Fibroblast of pulmonary artery (primary cell): Measurements from ENCODE around the gene DPP6.

Experiments
- DNase-seq: peaks from one replicate; pipeline ENCODE4 v3.0.0-alpha.2; 2010; ENCODE audit warnings: low read depth
- H3K4me3 ChIP-seq: replicated peaks from 2 replicates; pipeline ENCODE4 v1.5.1; 2011; ENCODE audit warnings: low read depth, mild to moderate bottlenecking, control low read depth, low read length, moderate library complexity
- CTCF ChIP-seq: IDR thresholded peaks from 2 replicates; pipeline ENCODE4 v1.5.1; 2011; ENCODE audit warnings: mild to moderate bottlenecking, control low read depth, low read length, inconsistent platforms; ENCODE audit errors: missing control alignments

DPP6 gene

GRCh38 chr7:154324196-154324595, 272.0 kb downstream of the DPP6 start:
- H3K4me3 ChIP-seq, result no peak overlapping the region
- TF ChIP-seq CTCF, result no peak
- no peak for DNase-seq

GRCh38 chr7:154326421-154326820, 274.2 kb downstream of the DPP6 start:
- no peak for TF ChIP-seq CTCF
- no peak for DNase-seq

GRCh38 chr7:154330318-154330717, 278.1 kb downstream of the DPP6 start:
- DNase-seq, result no peak
- TF ChIP-seq CTCF, result no peak
- H3K4me3 ChIP-seq, result no peak overlapping the region

More at GRCh38 chr7:154326421-154326820, 274.2 kb downstream of the DPP6 start:
- no peak overlapping the region for H3K4me3 ChIP-seq

- TF ChIP-seq CTCF, result no peak
Measured at GRCh38 chr7:154332811-154333580, 280.8 kb downstream of the DPP6 start.

GRCh38 chr7:154336295-154336694, 284.1 kb downstream of the DPP6 start:
- TF ChIP-seq CTCF, result no peak
- H3K4me3 ChIP-seq, result no peak overlapping the region
- no peak for DNase-seq

More at GRCh38 chr7:154332811-154333580, 280.8 kb downstream of the DPP6 start:
- no peak for DNase-seq
- no peak overlapping the region for H3K4me3 ChIP-seq

- DNase-seq, result no peak
- TF ChIP-seq CTCF, result no peak
- H3K4me3 ChIP-seq, result no peak overlapping the region
Measured at GRCh38 chr7:154338701-154339506, 286.7 kb downstream of the DPP6 start.
